T-helper 1 cell treated with Interleukin-12 subunit alpha and Interleukin-12 subunit beta and Interleukin-4 antibody, amounts not matched to agents 30 μg/mL and 1 μg/mL, for 36 hours (primary cell): ENCODE data around the gene SV2C.
A peak's percentile ranks its signal among the peaks of the same experiment; 100 is the strongest.
"Not testable (repeated sequence)": the region's sequence is repeated elsewhere in the genome, so short reads cannot be mapped to it uniquely, and the experiment has no call there.

Experiments
- H3K27ac Mint-ChIP-seq: one replicate; pipeline ENCODE4 v1.8.0; 2021; ENCODE audit warnings: mild to moderate bottlenecking, mixed read lengths
- H3K27me3 Mint-ChIP-seq: one replicate; pipeline ENCODE4 v1.8.0; 2021; ENCODE audit warnings: low read depth, mixed read lengths
- H3K36me3 Mint-ChIP-seq: one replicate; pipeline ENCODE4 v1.8.0; 2021; ENCODE audit warnings: low read depth, mixed read lengths
- H3K4me1 Mint-ChIP-seq: one replicate; pipeline ENCODE4 v1.8.0; 2021; ENCODE audit warnings: low read depth, mixed read lengths
- H3K4me3 Mint-ChIP-seq: one replicate; pipeline ENCODE4 v1.8.0; 2021; ENCODE audit warnings: mild to moderate bottlenecking, moderate library complexity, mixed read lengths
- H3K9me3 Mint-ChIP-seq: one replicate; pipeline ENCODE4 v1.8.0; 2021; ENCODE audit warnings: mixed read lengths

The SV2C gene

DNA sequence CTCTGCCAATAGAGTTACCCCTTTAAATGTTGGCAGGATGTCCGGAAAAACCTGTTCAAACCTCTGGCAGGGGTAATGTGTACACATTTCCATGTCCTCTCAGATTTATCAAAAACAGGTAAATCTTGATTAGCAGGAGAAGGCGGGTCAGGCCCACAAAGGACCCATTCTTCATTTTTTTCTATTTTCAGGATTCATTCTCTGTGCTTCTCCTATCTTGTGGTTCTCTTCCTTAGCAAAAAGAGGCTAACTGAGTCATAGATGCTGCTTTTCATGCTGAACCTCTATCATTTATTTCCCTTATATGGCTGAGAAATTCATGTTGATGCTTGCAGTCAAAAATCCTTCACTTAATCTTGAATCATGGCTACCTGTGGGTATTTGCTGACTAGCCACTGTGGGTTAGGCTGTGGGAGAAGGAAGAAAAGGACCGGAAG lies 207.2 kb downstream of the SV2C start:
- H3K4me3 Mint-ChIP-seq, result no peak overlapping the region
- no peaks in the 10 kb centered on the region for H3K36me3 Mint-ChIP-seq
- H3K27me3 Mint-ChIP-seq, result peaks cover 6% of the 10 kb centered on the region
- H3K27ac Mint-ChIP-seq, result no peak overlapping the region
- H3K9me3 Mint-ChIP-seq, result no peaks in the 10 kb centered on the region
- peaks cover 5% of the 10 kb centered on the region for H3K4me1 Mint-ChIP-seq

DNA sequence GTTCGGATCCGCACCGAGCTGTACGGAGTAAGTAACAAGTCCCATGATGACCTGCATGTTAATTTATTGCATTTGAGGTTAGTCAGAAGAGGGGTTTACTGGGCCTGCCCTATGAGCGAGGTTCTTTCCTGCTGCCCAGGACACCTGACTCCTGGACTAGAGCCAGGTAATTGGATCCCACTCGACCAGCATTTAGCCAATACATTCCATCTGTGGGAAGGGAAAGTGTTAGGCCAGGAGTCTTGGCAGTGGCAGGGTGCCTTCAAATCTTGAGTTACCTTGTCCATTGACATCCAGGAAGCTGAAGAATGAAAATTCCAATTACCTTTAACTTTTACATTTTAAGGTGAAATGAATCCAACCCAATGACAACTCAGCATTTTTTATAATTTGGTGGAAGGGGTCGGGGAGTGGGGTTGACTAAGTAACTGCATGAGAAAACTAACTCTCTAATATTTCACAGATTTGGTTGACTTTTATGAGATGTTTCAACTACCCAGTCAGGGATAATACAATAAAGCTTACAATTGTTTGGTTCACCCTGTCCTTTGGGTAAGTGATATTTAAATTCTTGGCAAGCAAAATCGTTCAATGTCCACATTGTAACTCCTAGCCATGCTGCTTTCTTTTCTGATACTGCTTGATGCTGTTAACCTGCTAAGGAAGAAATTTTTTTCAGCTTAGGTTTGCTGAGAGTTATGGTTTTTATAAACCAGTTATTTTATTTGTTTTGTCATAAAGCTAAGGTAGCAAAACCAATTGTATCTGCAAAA lies 208.3 kb downstream of the SV2C start:
- peaks cover 5% of the 10 kb centered on the region for H3K4me1 Mint-ChIP-seq
- no peaks in the 10 kb centered on the region for H3K36me3 Mint-ChIP-seq

DNA sequence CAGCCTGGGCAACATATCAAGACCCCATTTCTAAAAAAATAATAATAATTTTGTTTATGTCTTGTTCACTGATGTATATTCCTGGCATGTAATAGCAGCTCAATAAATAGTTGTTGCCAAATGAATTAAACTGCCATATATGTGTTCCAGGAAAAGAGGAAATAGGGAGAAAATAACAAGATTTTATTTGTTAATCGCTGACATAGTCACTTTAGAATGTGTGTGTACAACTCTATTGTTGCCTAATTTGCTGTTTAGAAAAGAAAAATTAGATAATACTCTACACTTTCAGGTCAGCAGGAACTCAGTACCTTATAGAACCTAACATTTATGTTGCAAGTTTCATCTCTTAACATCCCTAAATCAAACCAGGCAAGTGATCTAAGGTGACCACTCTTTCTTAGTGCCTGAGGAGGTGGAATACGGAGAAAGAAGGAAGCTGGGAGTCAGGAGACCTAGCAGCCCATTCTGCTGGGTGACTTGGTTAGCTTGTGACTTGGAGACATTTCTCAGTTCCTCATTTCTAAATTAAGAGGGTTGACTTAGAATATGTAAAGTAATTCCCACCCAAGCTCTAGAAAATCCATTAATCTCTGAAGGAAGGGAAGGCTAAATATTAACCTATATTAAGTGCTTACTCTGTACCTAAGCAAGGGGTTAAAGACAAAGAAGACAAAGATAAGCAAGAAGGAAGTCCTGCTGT lies 209.6 kb downstream of the SV2C start:
- Mint-ChIP-seq H3K9me3 (no peaks in the 10 kb centered on the region), H3K4me1 (peaks cover 5% of the 10 kb centered on the region), H3K27me3 (peaks cover 15% of the 10 kb centered on the region), H3K4me3 (no peak overlapping the region), H3K36me3 (no peaks in the 10 kb centered on the region), H3K27ac (no peak overlapping the region)

More for the DNA sequence above, 208.3 kb downstream of the SV2C start:
- Mint-ChIP-seq H3K4me3 (no peak overlapping the region), H3K27ac (no peak overlapping the region), H3K9me3 (no peaks in the 10 kb centered on the region), H3K27me3 (peaks cover 12% of the 10 kb centered on the region)

DNA sequence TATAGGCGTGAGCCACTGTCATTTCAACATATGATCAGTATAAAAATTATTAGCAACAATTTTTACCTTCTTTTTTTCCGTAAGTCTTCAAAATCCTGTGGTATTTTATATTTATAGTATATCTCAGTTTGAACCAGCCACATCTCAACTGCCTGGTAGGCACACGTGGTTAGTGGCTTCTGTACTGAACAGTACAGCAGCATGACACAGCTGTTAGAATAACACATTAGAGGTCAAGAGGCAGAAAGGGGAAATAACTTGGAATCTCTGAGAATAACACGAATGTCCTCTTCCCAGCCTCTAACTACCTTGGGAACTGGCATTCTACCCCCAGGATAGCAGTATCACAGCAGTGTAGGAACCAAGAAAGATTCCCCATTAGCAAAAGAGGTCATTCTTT lies 211.4 kb downstream of the SV2C start:
- Mint-ChIP-seq H3K27ac (no peak overlapping the region), H3K9me3 (no peaks in the 10 kb centered on the region), H3K4me1 (peaks cover 19% of the 10 kb centered on the region), H3K27me3 (peaks cover 15% of the 10 kb centered on the region), H3K4me3 (no peak overlapping the region), H3K36me3 (no peaks in the 10 kb centered on the region)

DNA sequence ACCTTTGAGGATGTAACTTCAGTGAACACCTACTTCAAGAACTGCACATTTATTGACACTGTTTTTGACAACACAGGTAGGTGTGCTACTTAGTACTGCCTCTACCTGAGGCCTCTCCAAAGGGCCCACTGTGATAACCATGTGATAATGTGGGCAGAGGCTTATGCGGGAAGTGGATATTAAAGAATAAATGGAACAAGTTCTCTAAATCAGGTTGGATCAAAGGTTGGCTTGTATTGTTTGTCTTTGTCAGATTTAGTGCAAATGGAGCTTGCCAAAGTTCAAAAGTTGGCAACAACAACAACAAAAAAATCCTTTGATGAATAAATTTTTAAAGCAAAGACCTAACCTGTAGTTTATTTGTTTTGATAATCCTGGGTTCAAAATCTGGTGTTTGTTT lies 215.7 kb downstream of the SV2C start:
- H3K9me3 Mint-ChIP-seq, result no peaks in the 10 kb centered on the region
- peak overlapping the region; percentile 89 for H3K27ac Mint-ChIP-seq
- H3K27me3 Mint-ChIP-seq, result peaks cover 9% of the 10 kb centered on the region
- no peak overlapping the region for H3K4me3 Mint-ChIP-seq
- peaks cover 36% of the 10 kb centered on the region for H3K4me1 Mint-ChIP-seq
- H3K36me3 Mint-ChIP-seq, result no peaks in the 10 kb centered on the region

DNA sequence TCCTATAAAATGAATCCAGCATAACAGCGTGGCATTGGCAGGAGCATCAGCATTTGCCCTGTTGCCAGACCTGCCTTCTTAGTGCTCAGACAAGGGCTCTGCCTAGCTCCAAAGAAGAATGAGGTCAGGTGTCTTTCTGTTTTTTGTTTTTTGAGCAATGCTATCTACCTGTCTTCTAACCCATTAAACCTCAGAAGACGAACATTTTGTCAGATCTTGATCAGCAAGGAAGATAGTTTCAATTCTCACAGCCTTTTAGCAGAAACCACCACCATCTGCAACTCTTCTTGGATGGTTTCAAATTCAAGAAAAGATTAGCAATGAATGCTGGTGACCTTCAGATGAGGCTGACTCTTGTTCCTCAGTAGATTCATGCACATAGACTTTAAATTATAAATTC lies 216.4 kb downstream of the SV2C start:
- Mint-ChIP-seq H3K4me1 (peaks cover 43% of the 10 kb centered on the region), H3K36me3 (peaks cover 5% of the 10 kb centered on the region), H3K9me3 (peaks cover 5% of the 10 kb centered on the region), H3K27me3 (peaks cover 9% of the 10 kb centered on the region), H3K4me3 (peak overlapping the region; percentile 66), H3K27ac (peak overlapping the region; percentile 89)

DNA sequence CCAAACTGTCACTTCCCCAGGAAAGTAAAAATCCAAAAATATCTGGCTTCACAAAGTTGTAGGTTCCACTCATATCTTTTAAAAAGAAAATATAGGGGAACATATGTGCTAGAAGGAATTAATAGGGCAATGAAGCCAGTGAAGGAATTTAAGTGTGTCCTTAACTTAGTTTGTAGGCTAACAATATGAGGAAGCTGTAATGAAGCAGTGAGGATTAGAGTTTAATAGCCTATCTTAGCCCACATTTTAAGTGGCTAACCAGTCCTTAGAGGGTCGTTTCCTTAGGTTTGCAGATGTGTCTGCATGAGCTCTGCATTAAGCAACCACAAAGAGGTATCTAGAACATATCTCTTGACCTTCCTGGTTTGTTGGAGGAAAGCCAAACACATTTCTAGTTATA lies 218.7 kb downstream of the SV2C start:
- H3K27me3 Mint-ChIP-seq, H3K4me3 Mint-ChIP-seq, H3K36me3 Mint-ChIP-seq, H3K27ac Mint-ChIP-seq: not testable (repeated sequence)
- Mint-ChIP-seq H3K9me3 (peaks cover 10% of the 10 kb centered on the region), H3K4me1 (peaks cover 53% of the 10 kb centered on the region)

DNA sequence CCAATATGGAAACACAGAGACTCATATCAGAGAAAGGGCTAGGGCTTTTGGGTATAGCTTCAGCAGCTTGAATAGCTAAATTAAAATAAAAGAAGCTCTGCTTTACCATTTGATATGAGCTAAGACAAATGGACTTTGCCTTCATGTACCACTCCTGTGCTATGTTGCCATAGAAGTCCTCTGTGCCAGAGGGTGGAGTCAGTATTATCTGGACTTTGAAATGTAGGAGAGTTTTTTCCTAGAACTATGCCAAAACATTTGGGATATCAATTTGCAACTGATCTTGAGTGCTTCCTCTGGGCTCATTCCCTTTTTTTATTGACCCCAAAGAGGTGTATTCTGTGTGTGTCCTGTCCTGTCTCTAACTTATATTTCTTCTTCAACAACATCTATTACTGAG lies 219.5 kb downstream of the SV2C start:
- not testable (repeated sequence) for H3K27ac Mint-ChIP-seq, H3K4me3 Mint-ChIP-seq, H3K36me3 Mint-ChIP-seq
- Mint-ChIP-seq H3K4me1 (peaks cover 53% of the 10 kb centered on the region), H3K27me3 (peaks cover 12% of the 10 kb centered on the region), H3K9me3 (peaks cover 10% of the 10 kb centered on the region)

DNA sequence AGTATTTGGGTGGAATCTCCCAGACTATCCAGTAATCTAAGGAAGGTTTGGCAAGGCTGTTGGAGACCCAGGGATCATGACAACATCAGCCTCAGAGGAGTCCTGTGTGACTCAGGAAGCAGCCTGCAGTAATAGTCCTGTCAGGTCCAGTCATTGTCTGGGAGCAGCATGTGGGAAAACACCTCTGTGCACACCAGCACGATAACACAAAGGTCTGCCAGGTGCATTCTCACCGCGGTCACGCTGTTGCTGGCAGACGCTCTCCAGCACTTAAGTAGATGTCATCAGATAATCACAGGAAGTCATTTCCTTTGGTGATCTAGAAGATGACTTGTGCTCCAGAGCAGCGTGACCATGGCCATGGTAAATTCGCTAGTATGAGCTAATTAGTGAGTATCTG lies 220.7 kb downstream of the SV2C start:
- peaks cover 50% of the 10 kb centered on the region for H3K4me1 Mint-ChIP-seq
- H3K36me3 Mint-ChIP-seq, result peaks cover 8% of the 10 kb centered on the region
- peaks cover 10% of the 10 kb centered on the region for H3K9me3 Mint-ChIP-seq
- H3K27me3 Mint-ChIP-seq, result peaks cover 14% of the 10 kb centered on the region
- peak overlapping the region; percentile 33 for H3K4me3 Mint-ChIP-seq
- peak overlapping the region; percentile 26 for H3K27ac Mint-ChIP-seq

DNA sequence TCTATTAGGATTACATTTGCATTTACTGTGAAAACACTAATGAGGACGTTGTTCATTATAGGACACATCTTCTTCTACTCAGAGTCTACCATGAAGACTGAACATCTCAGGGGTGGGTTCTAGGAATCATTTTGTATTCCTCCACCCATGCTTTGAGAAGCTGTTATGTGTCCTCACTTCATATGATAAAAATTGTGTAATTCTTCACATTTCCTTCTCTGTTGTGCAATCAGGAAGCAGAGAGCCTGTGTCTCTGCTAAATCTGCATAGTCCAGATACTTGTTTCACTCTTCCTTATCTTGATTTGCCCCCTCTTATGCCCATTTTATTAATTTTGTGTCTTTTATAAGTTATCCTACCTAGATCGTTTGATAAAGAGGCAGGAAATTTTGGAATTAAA lies 222.1 kb downstream of the SV2C start:
- Mint-ChIP-seq H3K4me3 (no peak overlapping the region), H3K27ac (no peak overlapping the region), H3K4me1 (peaks cover 42% of the 10 kb centered on the region), H3K36me3 (peaks cover 8% of the 10 kb centered on the region), H3K9me3 (peaks cover 10% of the 10 kb centered on the region), H3K27me3 (peaks cover 14% of the 10 kb centered on the region)

DNA sequence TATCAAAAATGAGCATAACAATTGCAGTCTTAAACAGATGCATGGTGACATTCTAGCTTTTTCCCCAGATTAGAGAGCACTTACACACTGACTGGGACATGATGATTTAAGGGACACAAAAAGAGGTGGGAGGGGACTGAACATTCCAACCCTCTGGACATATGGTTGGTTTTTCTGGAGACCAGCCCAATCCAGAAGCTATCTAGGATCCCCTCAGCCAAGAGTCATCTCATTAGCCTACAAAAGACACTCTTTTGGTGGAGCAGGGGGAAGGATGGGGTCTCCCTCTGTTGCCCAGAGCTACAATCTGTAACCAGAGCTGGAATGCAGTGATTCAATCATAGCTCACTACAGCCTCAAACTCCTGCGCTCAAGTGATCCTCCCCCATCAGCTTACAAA lies 222.6 kb downstream of the SV2C start:
- Mint-ChIP-seq H3K9me3 (peaks cover 10% of the 10 kb centered on the region), H3K27me3 (peaks cover 14% of the 10 kb centered on the region), H3K36me3 (peaks cover 8% of the 10 kb centered on the region), H3K27ac (no peak overlapping the region), H3K4me3 (no peak overlapping the region), H3K4me1 (peaks cover 37% of the 10 kb centered on the region)

DNA sequence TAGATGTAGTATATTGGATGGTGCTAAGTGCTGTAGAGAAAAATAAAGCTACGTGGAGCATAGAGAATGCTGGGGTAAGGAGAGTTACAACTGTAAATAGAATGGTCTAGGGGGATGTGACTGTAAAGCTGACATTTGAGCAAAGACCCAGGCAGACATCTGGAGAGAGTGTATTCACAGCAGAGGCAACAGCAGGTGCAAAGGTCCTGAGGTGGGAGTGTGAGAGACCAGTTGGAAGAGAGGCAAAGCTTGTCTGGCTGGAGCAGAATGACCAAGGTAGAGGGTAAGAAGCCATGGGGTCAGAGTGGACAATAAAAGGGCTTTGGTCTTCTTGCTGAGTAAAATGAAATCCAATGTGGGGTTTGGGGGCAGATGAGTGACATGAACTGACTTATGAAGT lies 227.0 kb downstream of the SV2C start:
- Mint-ChIP-seq H3K9me3 (no peaks in the 10 kb centered on the region), H3K27me3 (peaks cover 14% of the 10 kb centered on the region), H3K4me1 (peaks cover 13% of the 10 kb centered on the region), H3K27ac (no peak overlapping the region), H3K36me3 (no peaks in the 10 kb centered on the region), H3K4me3 (no peak overlapping the region)

DNA sequence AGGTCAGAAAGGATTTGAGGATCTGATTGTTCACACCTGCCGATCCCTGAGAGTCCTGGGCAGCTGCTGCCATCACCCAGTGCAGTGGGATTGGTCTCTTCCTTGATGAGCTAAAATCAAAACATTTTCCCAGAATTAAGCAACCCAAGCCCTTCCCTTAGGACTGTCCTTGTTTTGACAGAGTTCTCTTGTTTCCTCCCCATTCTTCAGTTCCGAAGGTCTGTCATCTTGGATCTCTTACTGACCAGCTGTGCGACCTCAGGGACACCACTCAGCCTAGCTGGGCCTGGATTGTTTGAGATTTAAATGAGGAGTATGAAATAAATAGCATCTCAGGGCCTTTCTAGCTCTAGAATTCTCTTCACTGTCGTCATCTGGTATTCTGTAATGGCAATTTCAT lies 229.6 kb downstream of the SV2C start:
- no peak overlapping the region for H3K4me3 Mint-ChIP-seq
- H3K4me1 Mint-ChIP-seq, result peaks cover 7% of the 10 kb centered on the region
- peak overlapping the region; percentile 26 for H3K27ac Mint-ChIP-seq
- H3K36me3 Mint-ChIP-seq, result no peaks in the 10 kb centered on the region
- H3K27me3 Mint-ChIP-seq, result peaks cover 7% of the 10 kb centered on the region
- no peaks in the 10 kb centered on the region for H3K9me3 Mint-ChIP-seq

DNA sequence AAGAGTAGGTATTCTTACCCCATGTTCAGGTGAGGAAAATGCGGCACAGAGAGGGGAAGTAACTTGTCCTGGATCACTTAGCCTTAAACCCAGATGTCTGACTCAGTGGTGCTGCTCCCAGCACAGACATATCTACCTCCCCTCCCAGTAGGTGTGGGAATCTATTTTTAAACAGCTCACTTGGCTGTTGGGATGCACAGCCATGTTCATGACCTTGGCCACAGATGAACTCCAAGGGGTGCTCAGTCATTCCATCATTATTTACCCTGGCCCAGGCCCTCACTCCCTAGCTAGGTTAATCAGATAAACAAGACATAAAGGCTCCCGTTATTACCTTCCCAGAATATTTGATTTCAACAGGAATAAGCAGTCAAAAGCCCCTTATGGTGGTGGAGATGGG lies 231.5 kb downstream of the SV2C start:
- H3K27me3 Mint-ChIP-seq, result peaks cover 5% of the 10 kb centered on the region
- H3K36me3 Mint-ChIP-seq, result peaks cover 2% of the 10 kb centered on the region
- peaks cover 9% of the 10 kb centered on the region for H3K4me1 Mint-ChIP-seq
- no peak overlapping the region for H3K27ac Mint-ChIP-seq
- no peak overlapping the region for H3K4me3 Mint-ChIP-seq
- no peaks in the 10 kb centered on the region for H3K9me3 Mint-ChIP-seq

DNA sequence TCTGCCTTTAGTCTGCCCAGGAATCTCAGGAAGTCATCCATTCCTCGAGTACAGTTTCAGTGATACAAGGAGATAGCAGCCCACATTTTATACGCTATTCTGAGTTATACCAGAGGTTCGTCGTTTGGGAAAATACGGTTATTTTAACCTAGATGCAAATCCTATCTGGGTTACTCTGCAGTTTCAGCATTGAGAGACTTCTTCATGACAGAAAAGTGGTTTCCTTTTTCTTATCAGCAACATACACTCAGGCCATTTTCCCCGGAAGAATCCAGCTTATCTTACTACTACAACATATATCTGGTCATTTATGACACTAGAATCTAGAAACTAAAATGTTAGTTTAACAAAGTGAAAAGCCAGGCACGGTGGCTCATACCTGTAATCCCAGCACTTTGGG lies 236.5 kb downstream of the SV2C start:
- H3K4me1 Mint-ChIP-seq, result peaks cover 23% of the 10 kb centered on the region
- no peak overlapping the region for H3K27ac Mint-ChIP-seq
- peaks cover 17% of the 10 kb centered on the region for H3K36me3 Mint-ChIP-seq
- H3K27me3 Mint-ChIP-seq, result peaks cover 9% of the 10 kb centered on the region
- H3K4me3 Mint-ChIP-seq, result no peak overlapping the region
- peaks cover 19% of the 10 kb centered on the region for H3K9me3 Mint-ChIP-seq
